Spinal cord (tissue), 10 donors: ENCODE data around the gene DPP6. TPM values are rescaled to one million over a fixed set of nuclear protein-coding genes. Genes with fewer than 3 reads are reported as not detected.
A peak's percentile ranks its signal among the peaks of the same experiment; 100 is the strongest.

Source experiments
- DNase-seq, 6 donors: peaks; one replicate each; pipeline versions ENCODE4 v3.0.0 to v3.0.0-alpha.2; 2013 to 2015; ENCODE audit warnings: low spot score in 6 of 6, low read depth in 4 of 6
- H3K27ac ChIP-seq: one replicate; pipeline ENCODE4 v1.5.1; 2013; ENCODE audit warnings: low read depth, low read length, control low read depth
- H3K27me3 ChIP-seq: one replicate; pipeline ENCODE4 v1.6.1; 2013; ENCODE audit warnings: low read length; ENCODE audit not compliant: control insufficient read depth, insufficient read depth
- H3K36me3 ChIP-seq: one replicate; pipeline ENCODE4 v1.6.1; 2013; ENCODE audit warnings: low read length; ENCODE audit not compliant: control insufficient read depth, insufficient read depth
- H3K4me1 ChIP-seq: one replicate; pipeline ENCODE4 v1.6.1; 2013; ENCODE audit warnings: low read length; ENCODE audit not compliant: control insufficient read depth, insufficient read depth
- H3K4me3 ChIP-seq: one replicate; pipeline ENCODE4 v1.5.1; 2013; ENCODE audit warnings: low read depth, low read length, control low read depth
- H3K9me3 ChIP-seq: one replicate; pipeline ENCODE4 v1.6.1; 2013; ENCODE audit warnings: low read length; ENCODE audit not compliant: control insufficient read depth, insufficient read depth
- WGBS: methylation state at CpG from one replicate; pipeline ENCODE4 v1.1.5; 2013; ENCODE audit warnings: missing lambda C conversion rate; ENCODE audit not compliant: insufficient coverage; 5-methylcytosine and 5-hydroxymethylcytosine counted together
- polyA plus RNA-seq, 2 donors: library from polyadenylated mRNA; unstranded; fragments of 120-200 nt; gene quantifications; one replicate each; pipeline ENCODE4 v1.2.1, GENCODE V29; 2013; ENCODE audit not compliant: insufficient read length in 2 of 2
- total RNA-seq, 2 donors: library from RNA; depleted of rRNA in 1 of 2; stranded (reverse); fragments of 120-200 nt in 1 of 2; fragments of >200 nt in 1 of 2; gene quantifications; one replicate each; pipeline versions ENCODE4 v1.2.3 to v1.2.4, GENCODE V29; 2013 to 2014
- donor health status: healthy.

Gene DPP6
- total and polyA plus RNA-seq, 4 donors, result 36.3 to 104 (median 78.5) TPM

GRCh38 chr7:154372011-154372601, 319.9 kb downstream of the DPP6 start:
- no peak overlapping the region for H3K27ac ChIP-seq
- H3K9me3 ChIP-seq, result no peaks in the 10 kb centered on the region
- peaks cover 9% of the 10 kb centered on the region for H3K4me1 ChIP-seq
- H3K27me3 ChIP-seq, result no peaks in the 10 kb centered on the region
- whole genome bisulfite sequencing, result 59% methylated on average over 7 of the region's 12 CpGs
- H3K36me3 ChIP-seq, result peaks cover 3% of the 10 kb centered on the region
- H3K4me3 ChIP-seq, result no peak overlapping the region
- peak in 1 of 6 donors; percentile 19 for DNase-seq

GRCh38 chr7:154373956-154374355, 321.8 kb downstream of the DPP6 start:
- Histone ChIP-seq H3K9me3 (no peaks in the 10 kb centered on the region), H3K36me3 (peaks cover 3% of the 10 kb centered on the region), H3K27me3 (no peaks in the 10 kb centered on the region), H3K4me1 (peaks cover 9% of the 10 kb centered on the region), H3K27ac (no peak overlapping the region), H3K4me3 (no peak overlapping the region)
- WGBS, result 77% methylated on average over 3 of the region's 3 CpGs
- no peak for DNase-seq

GRCh38 chr7:154375956-154376355, 323.8 kb downstream of the DPP6 start:
- Histone ChIP-seq H3K4me3 (no peak overlapping the region), H3K27me3 (no peaks in the 10 kb centered on the region), H3K27ac (no peak overlapping the region), H3K36me3 (peaks cover 3% of the 10 kb centered on the region), H3K4me1 (peaks cover 9% of the 10 kb centered on the region), H3K9me3 (no peaks in the 10 kb centered on the region)
- 72% methylated on average over 4 of the region's 5 CpGs for WGBS
- DNase-seq, result peak in 1 of 6 donors; percentile 28

GRCh38 chr7:154380771-154381170, 328.6 kb downstream of the DPP6 start:
- WGBS, result 95% methylated on average over 2 of the region's 3 CpGs
- Histone ChIP-seq H3K4me3 (no peak overlapping the region), H3K4me1 (no peaks in the 10 kb centered on the region), H3K9me3 (no peaks in the 10 kb centered on the region), H3K36me3 (peaks cover 2% of the 10 kb centered on the region), H3K27ac (no peak overlapping the region), H3K27me3 (no peaks in the 10 kb centered on the region)
- DNase-seq, result no peak

- no peaks in the 10 kb centered on the region for H3K9me3 ChIP-seq
- 100% methylated on average over 1 of the region's 3 CpGs for WGBS
- no peak overlapping the region for H3K4me3 ChIP-seq
- H3K27ac ChIP-seq, result no peak overlapping the region
- DNase-seq, result peak in 1 of 6 donors; percentile 27
- H3K27me3 ChIP-seq, result no peaks in the 10 kb centered on the region
- H3K4me1 ChIP-seq, result no peaks in the 10 kb centered on the region
- no peaks in the 10 kb centered on the region for H3K36me3 ChIP-seq
These were observed 330.8 kb downstream of the DPP6 start for GRCh38 chr7:154383045-154383444.

GRCh38 chr7:154385214-154385613, 333.0 kb downstream of the DPP6 start:
- no peaks in the 10 kb centered on the region for H3K9me3 ChIP-seq
- H3K27ac ChIP-seq, result no peak overlapping the region
- DNase-seq, result no peak
- H3K4me1 ChIP-seq, result no peaks in the 10 kb centered on the region
- WGBS, result 94% methylated on average over 3 of the region's 8 CpGs
- H3K4me3 ChIP-seq, result no peak overlapping the region
- H3K27me3 ChIP-seq, result no peaks in the 10 kb centered on the region
- H3K36me3 ChIP-seq, result no peaks in the 10 kb centered on the region

- Histone ChIP-seq H3K4me1 (no peaks in the 10 kb centered on the region), H3K27me3 (no peaks in the 10 kb centered on the region), H3K36me3 (no peaks in the 10 kb centered on the region), H3K4me3 (no peak overlapping the region), H3K9me3 (no peaks in the 10 kb centered on the region), H3K27ac (no peak overlapping the region)
- DNase-seq, result no peak
These were observed 335.1 kb downstream of the DPP6 start for GRCh38 chr7:154387252-154387651.

- no peak overlapping the region for H3K4me3 ChIP-seq
- H3K27me3 ChIP-seq, result no peaks in the 10 kb centered on the region
- no peak overlapping the region for H3K27ac ChIP-seq
- H3K36me3 ChIP-seq, result no peaks in the 10 kb centered on the region
- no peak for DNase-seq
- WGBS, result 96% methylated on average over 4 of the region's 4 CpGs
- no peaks in the 10 kb centered on the region for H3K4me1 ChIP-seq
- H3K9me3 ChIP-seq, result no peaks in the 10 kb centered on the region
These were observed 336.2 kb downstream of the DPP6 start for GRCh38 chr7:154388412-154388811.

GRCh38 chr7:154388999-154389398, 336.8 kb downstream of the DPP6 start:
- H3K27ac ChIP-seq, result no peak overlapping the region
- no peaks in the 10 kb centered on the region for H3K36me3 ChIP-seq
- no peak overlapping the region for H3K4me3 ChIP-seq
- no peak for DNase-seq
- H3K4me1 ChIP-seq, result no peaks in the 10 kb centered on the region
- no peaks in the 10 kb centered on the region for H3K27me3 ChIP-seq
- WGBS, result 91% methylated on average over 6 of the region's 10 CpGs
- no peaks in the 10 kb centered on the region for H3K9me3 ChIP-seq

GRCh38 chr7:154390961-154391360, 338.8 kb downstream of the DPP6 start:
- no peaks in the 10 kb centered on the region for H3K36me3 ChIP-seq
- H3K27me3 ChIP-seq, result no peaks in the 10 kb centered on the region
- H3K9me3 ChIP-seq, result no peaks in the 10 kb centered on the region
- WGBS, result over 99% methylated on average over 16 of the region's 17 CpGs
- no peak overlapping the region for H3K27ac ChIP-seq
- no peaks in the 10 kb centered on the region for H3K4me1 ChIP-seq
- H3K4me3 ChIP-seq, result no peak overlapping the region
- no peak for DNase-seq
